ENCODE data around the gene YIPF2.
A peak's percentile ranks its signal among the peaks of the same experiment; 100 is the strongest.
"Not testable (repeated sequence)": the region's sequence is repeated elsewhere in the genome, so short reads cannot be mapped to it uniquely, and the experiment has no call there.

YIPF2 gene

DNA sequence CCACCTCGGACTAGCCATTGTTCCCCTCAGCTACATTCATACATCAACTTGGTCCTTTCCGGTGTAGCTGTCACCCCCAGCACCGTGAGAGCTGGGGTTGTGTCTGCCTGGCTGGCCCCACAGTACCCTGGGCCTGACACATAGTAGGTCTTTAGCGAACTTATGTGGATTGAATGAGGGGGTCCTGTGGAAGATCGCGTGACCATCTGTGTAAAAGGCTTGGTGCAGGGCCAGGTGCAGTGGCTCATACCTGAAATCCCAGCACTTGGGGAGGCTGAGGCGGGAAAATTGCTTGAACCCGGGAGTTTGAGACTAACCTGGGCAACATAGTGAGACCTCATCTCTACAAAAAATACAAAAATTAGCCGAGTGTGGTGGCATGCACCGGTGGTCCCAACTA, 34.4 kb upstream of the YIPF2 start:
- H3K4me1 ChIP-seq (ENCODE audit: control insufficient read depth, insufficient read depth, low read length), result peaks cover 29% of the 10 kb centered on the region
- no peaks in the 10 kb centered on the region for H3K9me3 ChIP-seq (replicated peaks; ENCODE audit: low read length)
- peak overlapping the region; percentile 1 for H3K9ac ChIP-seq (ENCODE audit: low read depth, low read length)
- no peaks in the 10 kb centered on the region for H3K36me3 ChIP-seq (ENCODE audit: insufficient read depth, low read length)
- peak overlapping the region; percentile 91 for H3K4me3 ChIP-seq (ENCODE audit: low read length)
- no peaks in the 10 kb centered on the region for H3K27me3 ChIP-seq (ENCODE audit: control insufficient read depth, insufficient read depth, low read length)
- peak overlapping the region; percentile 88 for H3K4me2 ChIP-seq (ENCODE audit: low read length)

DNA sequence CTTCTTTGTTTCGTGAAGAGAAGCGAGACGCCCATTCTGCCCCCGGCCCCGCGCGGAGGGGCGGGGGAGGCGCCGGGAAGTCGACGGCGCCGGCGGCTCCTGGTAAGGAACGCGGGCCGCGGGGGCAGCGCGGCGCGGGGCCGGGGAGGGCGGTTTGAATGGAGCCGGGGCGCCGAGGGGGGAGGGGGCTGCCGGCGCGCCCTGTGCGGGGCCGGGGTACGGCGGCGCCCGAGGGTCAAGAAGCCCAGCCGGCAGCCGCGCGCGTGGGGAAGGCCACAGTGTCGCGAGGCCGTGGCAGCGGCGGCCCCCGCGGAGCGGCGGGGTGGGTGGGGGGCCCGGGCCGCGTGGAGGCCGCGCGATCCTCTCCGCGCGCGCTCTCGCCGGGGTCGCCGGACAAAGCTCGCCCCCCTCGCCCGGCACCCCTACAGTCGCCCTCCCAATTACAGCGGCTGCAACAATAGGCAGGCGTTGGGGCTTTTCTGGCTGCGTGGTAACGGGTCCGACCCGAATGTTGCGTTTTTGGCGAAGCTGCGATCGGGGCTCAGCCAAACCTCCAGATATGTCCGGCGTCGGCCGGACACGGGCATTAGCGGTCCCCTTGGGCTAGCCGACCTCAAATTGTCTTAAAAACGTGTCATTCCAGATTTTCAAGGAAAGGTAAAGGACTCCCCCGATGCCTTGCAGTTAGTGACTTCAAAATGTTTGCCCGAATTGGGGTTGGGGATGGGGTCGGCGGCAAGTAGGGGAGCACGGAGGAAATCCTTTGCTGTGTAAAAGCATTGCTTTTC, 32.8 kb upstream of the YIPF2 start:
- Histone ChIP-seq H3K9me3 (replicated peaks; ENCODE audit: low read length) (no peaks in the 10 kb centered on the region), H3K36me3 (ENCODE audit: insufficient read depth, low read length) (no peaks in the 10 kb centered on the region), H3K4me3 (ENCODE audit: low read length) (peak overlapping the region; percentile 91), H3K4me1 (ENCODE audit: control insufficient read depth, insufficient read depth, low read length) (peaks cover 29% of the 10 kb centered on the region), H3K9ac (ENCODE audit: low read depth, low read length) (peak overlapping the region; percentile 85), H3K4me2 (ENCODE audit: low read length) (peak overlapping the region; percentile 88), H3K27me3 (ENCODE audit: control insufficient read depth, insufficient read depth, low read length) (no peaks in the 10 kb centered on the region)

DNA sequence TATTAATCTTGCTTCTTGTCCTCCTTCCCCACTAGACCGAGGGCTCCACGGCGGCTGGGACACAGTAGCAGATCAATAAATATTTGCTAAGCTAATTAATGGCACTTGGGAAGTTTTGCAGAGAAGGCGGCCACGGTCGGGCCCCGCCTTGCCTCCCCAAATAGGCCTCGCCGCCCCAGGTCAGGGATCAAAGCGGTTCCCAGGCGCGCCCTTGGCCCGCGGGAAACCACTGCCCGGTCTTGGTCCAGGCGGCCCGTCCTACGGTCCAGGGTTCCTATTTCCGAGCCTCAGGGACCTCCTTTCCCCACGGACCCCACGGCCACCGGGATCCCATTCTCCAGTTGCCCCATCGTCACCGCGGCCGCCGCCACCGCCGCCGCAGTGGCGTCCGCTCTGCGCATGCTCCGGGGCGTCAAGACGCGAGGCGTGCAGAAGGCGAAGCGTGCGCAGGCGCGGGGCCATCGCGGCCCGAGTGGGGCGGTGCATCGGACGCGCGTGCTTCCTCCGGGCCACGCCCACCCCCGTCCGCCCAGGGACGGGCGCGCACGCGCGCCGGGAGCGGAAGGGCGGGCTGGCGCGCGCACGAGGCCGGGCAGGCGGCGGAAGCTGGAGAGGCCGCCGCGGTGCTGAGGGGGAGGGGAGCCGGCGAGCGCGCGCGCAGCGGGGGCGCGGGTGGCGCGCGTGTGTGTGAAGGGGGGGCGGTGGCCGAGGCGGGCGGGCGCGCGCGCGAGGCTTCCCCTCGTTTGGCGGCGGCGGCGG, 32.1 kb upstream of the YIPF2 start, which contains the start of gene SMARCA4:
TSS of gene SMARCA4 (plus strand) at position 717 of the 759 bp plus-strand sequence. CDS start 23,122 bp downstream, outside the sequence.
- H3K9me3 ChIP-seq (replicated peaks; ENCODE audit: low read length), result no peaks in the 10 kb centered on the region
- peak within 1 kb of the TSS; percentile 98 for H3K4me3 ChIP-seq (ENCODE audit: low read length)
- peak within 1 kb of the TSS; percentile 98 for H3K9ac ChIP-seq (ENCODE audit: low read depth, low read length)
- peak within 1 kb of the TSS; percentile 98 for H3K4me2 ChIP-seq (ENCODE audit: low read length)
- peaks cover 28% of the 10 kb centered on the region for H3K4me1 ChIP-seq (ENCODE audit: control insufficient read depth, insufficient read depth, low read length)
- no peaks in the 10 kb centered on the region for H3K27me3 ChIP-seq (ENCODE audit: control insufficient read depth, insufficient read depth, low read length)
- H3K36me3 ChIP-seq (ENCODE audit: insufficient read depth, low read length), result no peaks in the 10 kb centered on the region

DNA sequence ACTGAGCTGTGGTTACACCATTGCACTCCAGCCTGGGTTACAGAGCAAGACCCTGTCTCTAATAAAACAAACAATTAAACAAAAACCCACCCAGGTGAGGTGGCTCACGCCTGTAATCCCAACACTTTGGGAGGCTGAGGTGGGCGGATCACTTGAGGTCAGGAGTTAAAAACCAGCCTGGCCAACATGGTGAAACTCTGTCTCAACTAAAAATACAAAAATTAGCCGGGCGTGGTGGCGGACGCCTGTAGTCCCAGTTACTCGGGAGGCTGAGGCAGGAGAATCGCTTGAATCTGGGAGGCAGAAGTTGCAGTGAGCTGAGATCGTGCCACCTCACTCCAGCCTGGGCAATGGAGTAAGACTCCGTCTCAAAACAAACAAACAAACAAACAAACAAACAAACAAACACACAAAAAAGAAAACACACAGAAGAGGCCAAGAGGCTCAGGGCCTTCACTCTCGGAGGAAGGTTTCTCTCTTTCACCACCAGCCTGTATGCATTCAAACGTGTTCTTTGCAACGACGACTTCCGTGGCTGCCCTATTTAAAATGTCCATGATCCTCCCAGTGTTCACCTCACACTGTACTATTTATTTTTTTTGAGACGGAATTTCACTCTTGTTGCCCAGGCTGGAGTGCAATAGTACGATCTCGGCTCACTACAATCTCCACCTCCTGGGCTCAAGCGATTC, 31.0 kb upstream of the YIPF2 start:
- Histone ChIP-seq H3K9ac (ENCODE audit: low read depth, low read length) (peak overlapping the region; percentile 98), H3K4me2 (ENCODE audit: low read length) (peak overlapping the region; percentile 98), H3K4me1 (ENCODE audit: control insufficient read depth, insufficient read depth, low read length) (peaks cover 23% of the 10 kb centered on the region), H3K4me3 (ENCODE audit: low read length) (peak overlapping the region; percentile 98)
- H3K27me3 ChIP-seq (ENCODE audit: control insufficient read depth, insufficient read depth, low read length); H3K36me3 ChIP-seq (ENCODE audit: insufficient read depth, low read length); H3K9me3 ChIP-seq (replicated peaks; ENCODE audit: low read length): not testable (repeated sequence)

DNA sequence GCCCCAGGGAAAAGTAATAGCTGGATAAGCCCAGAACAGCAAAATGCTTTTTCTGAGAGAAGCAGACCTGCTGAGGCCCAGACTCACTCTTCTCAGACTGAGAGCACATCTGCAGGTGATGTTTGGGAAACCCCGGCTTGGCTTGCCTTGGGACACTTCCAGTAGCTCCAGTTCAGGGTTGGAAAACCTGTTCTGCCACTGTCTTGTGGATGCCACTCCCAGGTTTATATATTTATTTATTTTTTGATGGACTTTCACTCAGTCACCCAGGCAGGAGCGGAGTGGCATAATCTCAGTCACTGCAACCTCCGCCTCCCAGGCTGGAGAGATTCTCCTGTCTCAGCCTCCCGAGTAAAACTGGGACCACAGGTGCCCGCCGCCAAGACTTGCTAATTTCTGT, 24.4 kb upstream of the YIPF2 start:
- no peaks in the 10 kb centered on the region for H3K27me3 ChIP-seq (ENCODE audit: control insufficient read depth, insufficient read depth, low read length)
- no peak overlapping the region for H3K9ac ChIP-seq (ENCODE audit: low read depth, low read length)
- H3K36me3 ChIP-seq (ENCODE audit: insufficient read depth, low read length), result no peaks in the 10 kb centered on the region
- H3K4me3 ChIP-seq (ENCODE audit: low read length), result no peak overlapping the region
- H3K9me3 ChIP-seq (replicated peaks; ENCODE audit: low read length), result no peaks in the 10 kb centered on the region
- H3K4me1 ChIP-seq (ENCODE audit: control insufficient read depth, insufficient read depth, low read length), result peaks cover 8% of the 10 kb centered on the region
- no peak overlapping the region for H3K4me2 ChIP-seq (ENCODE audit: low read length)

DNA sequence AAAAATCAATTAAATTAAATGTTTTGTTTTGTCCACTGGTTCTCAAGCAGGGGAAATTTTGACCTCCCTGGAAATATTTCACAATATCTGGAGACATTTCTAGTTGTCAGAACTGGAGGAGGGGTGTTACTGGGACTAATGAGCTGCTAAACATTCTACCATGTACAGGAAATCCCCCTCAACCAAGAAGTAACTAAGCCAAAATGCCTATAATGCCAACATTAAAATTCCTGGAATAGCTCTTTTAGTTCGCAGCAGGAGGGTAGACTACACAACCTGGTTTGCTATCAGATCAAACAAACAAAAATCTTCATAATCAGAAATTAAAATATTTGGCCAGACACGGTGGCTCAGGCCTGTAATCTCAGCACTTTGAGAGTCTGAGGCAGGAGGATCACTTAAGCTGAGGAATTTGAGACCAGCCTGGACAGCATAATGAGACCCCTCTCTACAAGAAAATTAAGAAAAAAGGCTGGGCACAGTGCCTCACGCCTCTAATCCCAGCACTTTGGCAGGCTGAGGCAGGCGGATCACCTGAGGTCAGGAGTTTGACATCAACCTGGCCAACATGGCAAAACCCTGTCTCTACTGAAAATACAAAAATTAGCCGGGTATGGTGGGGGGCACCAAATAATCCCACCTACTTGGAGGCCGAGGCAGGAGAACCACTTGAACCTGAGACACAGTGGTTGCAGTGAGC, 18.7 kb upstream of the YIPF2 start:
- no peaks in the 10 kb centered on the region for H3K9me3 ChIP-seq (replicated peaks; ENCODE audit: low read length)
- H3K4me3 ChIP-seq (ENCODE audit: low read length), result no peak overlapping the region

DNA sequence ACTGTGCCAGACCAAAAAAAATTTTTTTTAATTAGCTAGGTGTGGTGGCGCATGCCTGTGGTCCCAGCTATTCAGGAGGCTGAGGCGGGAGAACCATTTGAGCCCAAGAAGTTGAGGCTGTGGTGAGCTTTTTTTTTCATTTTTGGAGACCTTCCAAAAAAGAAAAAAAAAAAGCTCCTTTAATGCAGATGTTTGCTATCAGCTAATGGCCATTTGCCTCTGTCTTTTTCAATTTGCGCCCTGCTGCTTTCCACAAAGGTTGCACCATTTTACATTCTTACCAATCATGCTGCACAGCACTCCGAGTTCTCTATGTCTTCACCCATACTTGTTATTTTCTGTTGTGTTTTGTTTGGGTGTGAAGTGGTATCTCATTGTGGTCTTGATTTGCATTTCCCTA, 16.8 kb upstream of the YIPF2 start:
- H3K27me3 ChIP-seq (ENCODE audit: control insufficient read depth, insufficient read depth, low read length), result no peaks in the 10 kb centered on the region
- peaks cover 9% of the 10 kb centered on the region for H3K4me1 ChIP-seq (ENCODE audit: control insufficient read depth, insufficient read depth, low read length)
- no peaks in the 10 kb centered on the region for H3K36me3 ChIP-seq (ENCODE audit: insufficient read depth, low read length)
- no peak overlapping the region for H3K4me3 ChIP-seq (ENCODE audit: low read length)
- no peak overlapping the region for H3K4me2 ChIP-seq (ENCODE audit: low read length)
- no peak overlapping the region for H3K9ac ChIP-seq (ENCODE audit: low read depth, low read length)
- H3K9me3 ChIP-seq (replicated peaks; ENCODE audit: low read length), result no peaks in the 10 kb centered on the region

More for the DNA sequence above, 18.7 kb upstream of the YIPF2 start:
- no peaks in the 10 kb centered on the region for H3K27me3 ChIP-seq (ENCODE audit: control insufficient read depth, insufficient read depth, low read length)
- H3K4me1 ChIP-seq (ENCODE audit: control insufficient read depth, insufficient read depth, low read length), result peaks cover 9% of the 10 kb centered on the region
- no peak overlapping the region for H3K9ac ChIP-seq (ENCODE audit: low read depth, low read length)
- H3K36me3 ChIP-seq (ENCODE audit: insufficient read depth, low read length), result no peaks in the 10 kb centered on the region
- H3K4me2 ChIP-seq (ENCODE audit: low read length), result no peak overlapping the region

DNA sequence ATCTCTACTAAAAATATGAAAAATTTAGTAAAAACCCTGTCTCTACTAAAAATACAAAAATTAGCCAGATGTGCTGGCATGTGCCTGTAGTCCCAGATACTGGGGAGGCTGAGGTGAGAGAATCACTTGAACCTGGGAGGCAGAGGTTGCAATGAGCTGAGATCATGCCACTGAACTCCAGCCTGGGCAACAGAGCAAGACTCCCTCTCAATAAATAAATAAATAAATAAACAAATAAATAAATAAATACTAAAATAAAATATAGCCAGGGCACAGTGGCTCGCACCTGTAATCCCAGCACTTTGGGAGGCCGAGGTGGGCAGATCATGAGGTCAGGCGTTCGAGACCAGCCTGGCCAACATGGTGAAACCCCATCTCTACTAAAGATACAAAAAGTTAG, 15.0 kb upstream of the YIPF2 start:
- H3K27me3 ChIP-seq (ENCODE audit: control insufficient read depth, insufficient read depth, low read length); H3K9ac ChIP-seq (ENCODE audit: low read depth, low read length); H3K4me2 ChIP-seq (ENCODE audit: low read length); H3K4me3 ChIP-seq (ENCODE audit: low read length); H3K36me3 ChIP-seq (ENCODE audit: insufficient read depth, low read length); H3K9me3 ChIP-seq (replicated peaks; ENCODE audit: low read length); H3K4me1 ChIP-seq (ENCODE audit: control insufficient read depth, insufficient read depth, low read length): not testable (repeated sequence)

DNA sequence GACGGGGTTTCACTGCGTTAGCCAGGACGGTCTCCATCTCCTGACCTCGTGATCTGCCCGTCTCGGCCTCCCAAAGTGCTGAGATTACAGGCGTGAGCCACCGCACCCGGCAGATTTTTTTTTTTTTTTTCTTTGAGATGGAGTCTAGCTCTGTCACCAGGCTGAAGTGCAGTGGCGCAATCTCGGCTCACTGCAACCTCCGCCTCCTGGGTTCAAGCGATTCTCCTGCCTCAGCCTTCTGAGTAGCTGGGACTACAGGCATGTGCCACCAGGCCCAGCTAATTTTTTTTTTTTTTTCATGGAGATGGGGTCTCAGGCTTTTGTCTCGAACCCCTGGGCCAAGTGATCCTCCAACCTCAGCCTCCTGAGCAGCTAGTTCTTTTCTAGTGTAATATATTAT, 13.2 kb upstream of the YIPF2 start:
- H3K27me3 ChIP-seq (ENCODE audit: control insufficient read depth, insufficient read depth, low read length); H3K4me3 ChIP-seq (ENCODE audit: low read length); H3K4me1 ChIP-seq (ENCODE audit: control insufficient read depth, insufficient read depth, low read length); H3K36me3 ChIP-seq (ENCODE audit: insufficient read depth, low read length); H3K9me3 ChIP-seq (replicated peaks; ENCODE audit: low read length); H3K9ac ChIP-seq (ENCODE audit: low read depth, low read length); H3K4me2 ChIP-seq (ENCODE audit: low read length): not testable (repeated sequence)

DNA sequence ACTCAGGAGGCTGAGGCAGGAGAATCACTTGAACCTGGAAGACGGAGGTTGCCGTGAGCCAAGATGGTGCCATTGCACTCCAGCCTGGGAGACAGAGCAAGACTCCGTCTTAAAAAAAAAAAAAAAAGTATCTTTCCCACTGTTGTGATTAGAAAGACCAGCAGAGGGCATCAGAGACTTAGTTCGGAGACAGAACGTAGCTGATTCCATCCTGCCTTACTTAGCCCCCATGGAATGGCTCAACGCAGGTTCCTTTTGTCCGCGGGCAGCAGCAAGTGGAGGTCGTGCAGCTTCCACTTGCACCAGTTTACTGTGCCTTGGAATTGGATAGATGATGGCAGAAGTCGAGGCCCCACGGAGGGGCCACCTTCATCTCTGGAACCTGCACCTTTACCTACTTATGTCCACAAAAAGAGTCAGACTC, 8.2 kb upstream of the YIPF2 start:
- Histone ChIP-seq H3K4me1 (ENCODE audit: control insufficient read depth, insufficient read depth, low read length) (no peaks in the 10 kb centered on the region), H3K4me3 (ENCODE audit: low read length) (no peak overlapping the region), H3K9me3 (replicated peaks; ENCODE audit: low read length) (no peaks in the 10 kb centered on the region), H3K27me3 (ENCODE audit: control insufficient read depth, insufficient read depth, low read length) (no peaks in the 10 kb centered on the region), H3K4me2 (ENCODE audit: low read length) (peak overlapping the region; percentile 40), H3K36me3 (ENCODE audit: insufficient read depth, low read length) (peaks cover 3% of the 10 kb centered on the region), H3K9ac (ENCODE audit: low read depth, low read length) (no peak overlapping the region)

Data from skeletal muscle satellite cell (primary cell).